Glomerular endothelial cell (primary cell): Measurements from ENCODE around the gene LAMB3. TPM values are rescaled to one million over a fixed set of nuclear protein-coding genes. Genes with fewer than 3 reads are reported as not detected.

Experiments used
- DNase-seq: peaks from one replicate; pipeline ENCODE4 v3.0.0-alpha.2; 2011; ENCODE audit warnings: low read depth, low spot score; ENCODE audit errors: extremely low read depth
- total RNA-seq: library from RNA; depleted of rRNA; stranded (reverse); fragments of >200 nt; gene quantifications from 2 replicates; pipeline ENCODE4 v1.2.3, GENCODE V29; 2015

The LAMB3 gene
- total RNA-seq, 1 donor from 2014 or later: 24.5 TPM

GRCh38 chr1:209634005-209634737 lies 18.1 kb downstream of the LAMB3 start:
- DNase-seq: no peak

GRCh38 chr1:209633335-209633997 lies 18.8 kb downstream of the LAMB3 start:
- no peak for DNase-seq

GRCh38 chr1:209630383-209631225 lies 21.6 kb downstream of the LAMB3 start:
- no peak for DNase-seq

GRCh38 chr1:209629621-209630382 lies 22.4 kb downstream of the LAMB3 start:
- DNase-seq: no peak

GRCh38 chr1:209628618-209629299 lies 23.5 kb downstream of the LAMB3 start:
- no peak for DNase-seq

- no peak for DNase-seq
These were observed 24.5 kb downstream of the LAMB3 start for GRCh38 chr1:209627732-209628196.

- no peak for DNase-seq
These were observed 25.0 kb downstream of the LAMB3 start for GRCh38 chr1:209627027-209627731.

GRCh38 chr1:209626346-209627026 lies 25.7 kb downstream of the LAMB3 start:
- DNase-seq: no peak

GRCh38 chr1:209625791-209626285 lies 26.4 kb downstream of the LAMB3 start:
- no peak for DNase-seq

- DNase-seq: no peak
These were observed 27.4 kb downstream of the LAMB3 start for GRCh38 chr1:209624558-209625549.

- no peak for DNase-seq
These were observed 29.1 kb downstream of the LAMB3 start for GRCh38 chr1:209622841-209623829.

- no peak for DNase-seq
These were observed 30.2 kb downstream of the LAMB3 start for GRCh38 chr1:209621741-209622655.

GRCh38 chr1:209621286-209621685 lies 30.9 kb downstream of the LAMB3 start:
- no peak for DNase-seq

GRCh38 chr1:209620487-209620884 lies 31.7 kb downstream of the LAMB3 start:
- no peak for DNase-seq
